ENCODE measurements around the gene ITGB3. TPM values are rescaled to one million over a fixed set of nuclear protein-coding genes. Genes with fewer than 3 reads are reported as not detected.

The ITGB3 gene
- total RNA-seq, 3 donors from 2014 or later (not counting 1 experiment from before 2014, with no cell fraction given), result 4.2 to 30.6 (median 11.6) TPM

GRCh38 chr17:47243737-47244598 is 9.7 kb upstream of the ITGB3 start:
- DNase-seq (no peak), ATAC-seq (no peak)
- H3K4me3 Mint-ChIP-seq, result no peak overlapping the region
- intact Hi-C loops (cut with micrococcal nuclease), result no loop called here
- peaks cover 16 to 19% of the 10 kb centered on the region in 2 donors for H3K27me3 Mint-ChIP-seq (ENCODE audit: low read depth in 2 of 2)
- Histone ChIP-seq H3K4me1 (ENCODE audit: control insufficient read depth, insufficient read depth, low read length) (peaks cover 8% of the 10 kb centered on the region), H3K9me3 (ENCODE audit: control insufficient read depth, insufficient read depth, low read length) (no peaks in the 10 kb centered on the region), H3K27ac (ENCODE audit: low read length) (no peak overlapping the region), H3K27me3 (ENCODE audit: control insufficient read depth, insufficient read depth, low read length) (no peaks in the 10 kb centered on the region), H3K36me3 (ENCODE audit: control insufficient read depth, insufficient read depth, low read length) (no peaks in the 10 kb centered on the region), H3K4me3 (ENCODE audit: low read length) (no peak overlapping the region)
- no peak for TF ChIP-seq CTCF (IDR thresholded peaks at IDR 0.05)
- H3K4me1 Mint-ChIP-seq, result peaks cover 15 to 16% of the 10 kb centered on the region in 2 donors
- 77% methylated on average over 8 of the region's 9 CpGs for WGBS (ENCODE audit: insufficient coverage)
- no peak overlapping the region for H3K27ac Mint-ChIP-seq
- no peaks in the 10 kb centered on the region for H3K36me3 Mint-ChIP-seq
- no peaks in the 10 kb centered on the region for H3K9me3 Mint-ChIP-seq

GRCh38 chr17:47244697-47245096 is 8.9 kb upstream of the ITGB3 start:
- intact Hi-C loops (cut with micrococcal nuclease), result no loop called here
- peaks cover 16 to 19% of the 10 kb centered on the region in 2 donors for H3K27me3 Mint-ChIP-seq (ENCODE audit: low read depth in 2 of 2)

GRCh38 chr17:47246120-47246519 is 7.5 kb upstream of the ITGB3 start:
- no peak for DNase-seq
- Histone ChIP-seq H3K4me1 (ENCODE audit: control insufficient read depth, insufficient read depth, low read length) (no peaks in the 10 kb centered on the region), H3K4me3 (ENCODE audit: low read length) (no peak overlapping the region), H3K9me3 (ENCODE audit: control insufficient read depth, insufficient read depth, low read length) (no peaks in the 10 kb centered on the region), H3K27me3 (ENCODE audit: control insufficient read depth, insufficient read depth, low read length) (no peaks in the 10 kb centered on the region), H3K36me3 (ENCODE audit: control insufficient read depth, insufficient read depth, low read length) (no peaks in the 10 kb centered on the region), H3K27ac (ENCODE audit: low read length) (no peak overlapping the region)
- TF ChIP-seq CTCF (IDR thresholded peaks at IDR 0.05), result no peak
- Mint-ChIP-seq H3K36me3 (no peaks in the 10 kb centered on the region), H3K27me3 (ENCODE audit: low read depth in 2 of 2) (peaks cover 20 to 25% of the 10 kb centered on the region in 2 donors), H3K9me3 (no peaks in the 10 kb centered on the region), H3K4me3 (no peak overlapping the region), H3K27ac (no peak overlapping the region), H3K4me1 (no peaks in the 10 kb centered on the region)
- intact Hi-C loops (cut with micrococcal nuclease), result no loop called here
- WGBS (ENCODE audit: insufficient coverage), result 80% methylated on average over 2 of the region's 2 CpGs
- ATAC-seq, result no peak

More at GRCh38 chr17:47244697-47245096, 8.9 kb upstream of the ITGB3 start:
- H3K27ac ChIP-seq (ENCODE audit: low read length), result no peak overlapping the region
- H3K4me1 ChIP-seq (ENCODE audit: control insufficient read depth, insufficient read depth, low read length), result peaks cover 7% of the 10 kb centered on the region
- Mint-ChIP-seq H3K27ac (no peak overlapping the region), H3K36me3 (no peaks in the 10 kb centered on the region), H3K9me3 (no peaks in the 10 kb centered on the region), H3K4me3 (no peak overlapping the region), H3K4me1 (peaks cover 11% of the 10 kb centered on the region in 2 donors)
- DNase-seq (no peak), ATAC-seq (no peak)
- H3K27me3 ChIP-seq (ENCODE audit: control insufficient read depth, insufficient read depth, low read length), result no peaks in the 10 kb centered on the region
- TF ChIP-seq CTCF (IDR thresholded peaks at IDR 0.05), result no peak
- H3K36me3 ChIP-seq (ENCODE audit: control insufficient read depth, insufficient read depth, low read length), result no peaks in the 10 kb centered on the region
- WGBS (ENCODE audit: insufficient coverage), result 89% methylated on average over 2 of the region's 2 CpGs
- no peak overlapping the region for H3K4me3 ChIP-seq (ENCODE audit: low read length)
- H3K9me3 ChIP-seq (ENCODE audit: control insufficient read depth, insufficient read depth, low read length), result no peaks in the 10 kb centered on the region
